HepG2 (cell line): Measurements from ENCODE around the gene RTN4. TPM values are rescaled to one million over a fixed set of nuclear protein-coding genes. Genes with fewer than 3 reads are reported as not detected.

Experiments used
- GATAD1 ChIP-seq: IDR thresholded peaks from 2 replicates; pipeline ENCODE4 v1.6.1; 2016; ENCODE audit warnings: missing genetic modification reagents, missing compliant biosample characterization
- KLF13 ChIP-seq: sonication (generic); formaldehyde crosslinking; IDR thresholded peaks from 2 replicates; pipeline ENCODE4 v1.4.0; 2020; ENCODE audit warnings: mild to moderate bottlenecking, missing genetic modification reagents
- POLR2AphosphoS2 ChIP-seq: IDR thresholded peaks from 2 replicates; pipeline ENCODE4 v1.6.1; 2011; ENCODE audit warnings: low read depth, low read length, improper control_type of control experiment
- SMAD1 ChIP-seq: sonication (generic); formaldehyde crosslinking; IDR thresholded peaks from 2 replicates; pipeline ENCODE4 v1.4.0; 2020; ENCODE audit warnings: missing genetic modification reagents, low read depth, mild to moderate bottlenecking, borderline replicate concordance
- ZEB1 ChIP-seq: IDR thresholded peaks from 2 replicates; pipeline ENCODE4 v1.6.1; 2012; ENCODE audit warnings: mild to moderate bottlenecking, low read depth, inconsistent platforms; ENCODE audit not compliant: insufficient replicate concordance
- ZNF883 ChIP-seq: sonication (generic); formaldehyde crosslinking; IDR thresholded peaks from 2 replicates; pipeline ENCODE4 v1.5.1; 2020; ENCODE audit warnings: mild to moderate bottlenecking, missing genetic modification reagents; ENCODE audit errors: not compliant biosample characterization
- polyA plus RNA-seq, 8 experiments: library from polyadenylated mRNA; depleted of rRNA in 3 of 8; stranded (reverse) in 7 of 8; unstranded in 1 of 8; fragments of >200 nt; fragmentation: Illumina TruSeq in 4 of 8; extraction: Trizol in 4 of 8; gene quantifications; 2 replicates each; pipeline versions ENCODE4 v1.2.1 to v1.2.3, GENCODE V29; 2011 to 2016; ENCODE audit warnings: low read depth in 4 of 8, missing spikeins in 1 of 8, mixed read lengths in 1 of 8; ENCODE audit not compliant: insufficient read depth in 1 of 8
- total RNA-seq, 5 experiments: library from RNA; depleted of rRNA; stranded (reverse); fragments of >200 nt; fragmentation: Illumina TruSeq; extraction: Trizol; gene quantifications; 2 replicates each; pipeline ENCODE4 v1.2.3, GENCODE V29; 2016; ENCODE audit warnings: low read depth in 1 of 5
- TF ChIP-seq, protein P1 (sequence below): IDR thresholded peaks from 2 replicates; pipeline ENCODE4 v1.6.1; 2012; ENCODE audit warnings: low read depth, low read length, improper control_type of control experiment
- TF ChIP-seq, protein P2 (sequence below): sonication (generic); formaldehyde crosslinking; IDR thresholded peaks from 2 replicates; pipeline ENCODE4 v1.4.0; 2020; ENCODE audit warnings: mild to moderate bottlenecking, missing genetic modification reagents
- TF ChIP-seq, protein P3 (sequence below): IDR thresholded peaks from 2 replicates; pipeline ENCODE4 v1.6.1; 2016; ENCODE audit warnings: missing compliant biosample characterization, missing genetic modification reagents, borderline replicate concordance
- TF ChIP-seq, protein P4 (sequence below): sonication (generic); formaldehyde crosslinking; IDR thresholded peaks from 2 replicates; pipeline ENCODE4 v1.4.0; 2020; ENCODE audit warnings: mild to moderate bottlenecking, missing genetic modification reagents
- TF ChIP-seq, protein P5 (sequence below): sonication (generic); formaldehyde crosslinking; IDR thresholded peaks from 2 replicates; pipeline ENCODE4 v1.8.1; 2023; ENCODE audit warnings: mild to moderate bottlenecking, moderate library complexity, missing genetic modification reagents

The RTN4 gene
- total and polyA plus RNA-seq, 2 of the 13 experiments (the other 11 are each of a cell fraction or from before 2014, with no cell fraction given) = 98.4 to 133 TPM

DNA sequence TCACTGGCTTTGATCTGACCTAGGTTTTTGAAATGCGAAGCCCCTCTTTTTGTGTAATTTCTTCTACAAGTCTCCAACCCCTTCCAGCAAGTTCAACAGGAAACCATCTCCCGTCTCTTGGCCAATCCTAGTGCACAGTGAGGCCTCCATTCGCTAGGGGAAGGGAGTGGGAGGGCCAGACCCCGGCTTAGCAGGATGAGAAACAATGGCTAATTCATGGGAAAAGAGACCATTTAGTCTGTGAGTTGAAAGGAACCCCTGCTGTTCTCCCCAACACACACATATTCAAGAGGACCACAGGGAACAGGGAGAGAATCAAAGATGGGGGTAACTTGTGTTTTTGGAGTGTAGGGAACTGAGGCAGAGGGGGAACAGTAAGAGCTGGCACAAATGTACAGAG is 83.0 kb downstream of the RTN4 start (continued):
- TF ChIP-seq, protein P1, sequence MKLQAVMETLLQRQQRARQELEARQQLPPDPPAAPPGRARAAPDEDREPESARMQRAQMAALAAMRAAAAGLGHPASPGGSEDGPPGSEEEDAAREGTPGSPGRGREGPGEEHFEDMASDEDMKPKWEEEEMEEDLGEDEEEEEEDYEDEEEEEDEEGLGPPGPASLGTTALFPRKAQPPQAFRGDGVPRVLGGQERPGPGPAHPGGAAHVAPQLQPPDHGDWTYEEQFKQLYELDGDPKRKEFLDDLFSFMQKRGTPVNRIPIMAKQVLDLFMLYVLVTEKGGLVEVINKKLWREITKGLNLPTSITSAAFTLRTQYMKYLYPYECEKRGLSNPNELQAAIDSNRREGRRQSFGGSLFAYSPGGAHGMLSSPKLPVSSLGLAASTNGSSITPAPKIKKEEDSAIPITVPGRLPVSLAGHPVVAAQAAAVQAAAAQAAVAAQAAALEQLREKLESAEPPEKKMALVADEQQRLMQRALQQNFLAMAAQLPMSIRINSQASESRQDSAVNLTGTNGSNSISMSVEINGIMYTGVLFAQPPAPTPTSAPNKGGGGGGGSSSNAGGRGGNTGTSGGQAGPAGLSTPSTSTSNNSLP = no peak
- TF ChIP-seq KLF13 (CRISPR knock-in tag) (no peak), GATAD1 (CRISPR knock-in tag) (no peak), SMAD1 (CRISPR knock-in tag) (no peak), ZEB1 (no peak), ZNF883 (CRISPR knock-in tag) (no peak), POLR2AphosphoS2 (no peak)
- TF ChIP-seq, protein P2, sequence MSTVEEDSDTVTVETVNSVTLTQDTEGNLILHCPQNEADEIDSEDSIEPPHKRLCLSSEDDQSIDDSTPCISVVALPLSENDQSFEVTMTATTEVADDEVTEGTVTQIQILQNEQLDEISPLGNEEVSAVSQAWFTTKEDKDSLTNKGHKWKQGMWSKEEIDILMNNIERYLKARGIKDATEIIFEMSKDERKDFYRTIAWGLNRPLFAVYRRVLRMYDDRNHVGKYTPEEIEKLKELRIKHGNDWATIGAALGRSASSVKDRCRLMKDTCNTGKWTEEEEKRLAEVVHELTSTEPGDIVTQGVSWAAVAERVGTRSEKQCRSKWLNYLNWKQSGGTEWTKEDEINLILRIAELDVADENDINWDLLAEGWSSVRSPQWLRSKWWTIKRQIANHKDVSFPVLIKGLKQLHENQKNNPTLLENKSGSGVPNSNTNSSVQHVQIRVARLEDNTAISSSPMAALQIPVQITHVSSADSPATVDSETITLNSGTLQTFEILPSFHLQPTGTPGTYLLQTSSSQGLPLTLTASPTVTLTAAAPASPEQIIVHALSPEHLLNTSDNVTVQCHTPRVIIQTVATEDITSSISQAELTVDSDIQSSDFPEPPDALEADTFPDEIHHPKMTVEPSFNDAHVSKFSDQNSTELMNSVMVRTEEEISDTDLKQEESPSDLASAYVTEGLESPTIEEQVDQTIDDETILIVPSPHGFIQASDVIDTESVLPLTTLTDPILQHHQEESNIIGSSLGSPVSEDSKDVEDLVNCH (CRISPR knock-in tag) = no peak
- TF ChIP-seq, protein P3, sequence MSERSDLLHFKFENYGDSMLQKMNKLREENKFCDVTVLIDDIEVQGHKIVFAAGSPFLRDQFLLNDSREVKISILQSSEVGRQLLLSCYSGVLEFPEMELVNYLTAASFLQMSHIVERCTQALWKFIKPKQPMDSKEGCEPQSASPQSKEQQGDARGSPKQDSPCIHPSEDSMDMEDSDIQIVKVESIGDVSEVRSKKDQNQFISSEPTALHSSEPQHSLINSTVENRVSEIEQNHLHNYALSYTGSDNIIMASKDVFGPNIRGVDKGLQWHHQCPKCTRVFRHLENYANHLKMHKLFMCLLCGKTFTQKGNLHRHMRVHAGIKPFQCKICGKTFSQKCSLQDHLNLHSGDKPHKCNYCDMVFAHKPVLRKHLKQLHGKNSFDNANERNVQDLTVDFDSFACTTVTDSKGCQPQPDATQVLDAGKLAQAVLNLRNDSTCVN (CRISPR knock-in tag) = no peak
- TF ChIP-seq, protein P4, sequence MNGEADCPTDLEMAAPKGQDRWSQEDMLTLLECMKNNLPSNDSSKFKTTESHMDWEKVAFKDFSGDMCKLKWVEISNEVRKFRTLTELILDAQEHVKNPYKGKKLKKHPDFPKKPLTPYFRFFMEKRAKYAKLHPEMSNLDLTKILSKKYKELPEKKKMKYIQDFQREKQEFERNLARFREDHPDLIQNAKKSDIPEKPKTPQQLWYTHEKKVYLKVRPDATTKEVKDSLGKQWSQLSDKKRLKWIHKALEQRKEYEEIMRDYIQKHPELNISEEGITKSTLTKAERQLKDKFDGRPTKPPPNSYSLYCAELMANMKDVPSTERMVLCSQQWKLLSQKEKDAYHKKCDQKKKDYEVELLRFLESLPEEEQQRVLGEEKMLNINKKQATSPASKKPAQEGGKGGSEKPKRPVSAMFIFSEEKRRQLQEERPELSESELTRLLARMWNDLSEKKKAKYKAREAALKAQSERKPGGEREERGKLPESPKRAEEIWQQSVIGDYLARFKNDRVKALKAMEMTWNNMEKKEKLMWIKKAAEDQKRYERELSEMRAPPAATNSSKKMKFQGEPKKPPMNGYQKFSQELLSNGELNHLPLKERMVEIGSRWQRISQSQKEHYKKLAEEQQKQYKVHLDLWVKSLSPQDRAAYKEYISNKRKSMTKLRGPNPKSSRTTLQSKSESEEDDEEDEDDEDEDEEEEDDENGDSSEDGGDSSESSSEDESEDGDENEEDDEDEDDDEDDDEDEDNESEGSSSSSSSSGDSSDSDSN = no peak
- TF ChIP-seq, protein P5, sequence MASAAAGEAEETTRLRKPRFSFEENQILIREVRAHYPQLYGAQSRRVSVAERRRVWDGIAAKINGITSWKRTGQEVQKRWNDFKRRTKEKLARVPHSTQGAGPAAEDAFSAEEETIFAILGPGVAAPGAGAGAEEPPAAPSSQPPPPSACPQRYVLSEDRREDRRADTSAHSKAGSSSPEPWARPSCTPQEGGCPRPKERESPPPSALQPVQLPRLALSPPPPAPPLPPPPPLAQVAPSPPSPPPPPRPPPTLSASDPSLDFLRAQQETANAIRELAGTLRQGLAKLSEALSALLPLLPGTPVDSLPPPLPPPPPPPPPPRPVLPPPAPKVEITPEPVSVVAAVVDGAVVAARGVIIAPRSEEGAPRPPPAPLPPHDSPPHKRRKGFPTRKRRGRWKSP (CRISPR knock-in tag) = no peak
